T-helper 17 cell (primary cell): ENCODE results near the gene PDZRN4. TPM values are rescaled to one million over a fixed set of nuclear protein-coding genes. Genes with fewer than 3 reads are reported as not detected.

Experiments used
- ATAC-seq: fragments of 150-1000 bp; cut with Tn5 transposase; 2 replicates; pipeline ENCODE4 v1.10.0; 2021; ENCODE audit warnings: mild to moderate bottlenecking, moderate library complexity
- DNase-seq, 3 donors: peaks; one replicate each; pipeline versions ENCODE4 v3.0.0 to v3.0.0-alpha.2; 2020 to 2021
- H3K9me3 ChIP-seq: one replicate; pipeline ENCODE4 v1.7.0; 2013; ENCODE audit warnings: low read length, mild to moderate bottlenecking; ENCODE audit not compliant: control insufficient read depth, poor library complexity, severe bottlenecking
- H3K27ac Mint-ChIP-seq: one replicate; pipeline ENCODE4 v1.8.0; 2022; ENCODE audit warnings: mild to moderate bottlenecking, moderate library complexity, mixed read lengths
- H3K27me3 Mint-ChIP-seq: one replicate; pipeline ENCODE4 v1.8.0; 2022; ENCODE audit warnings: mixed read lengths
- H3K36me3 Mint-ChIP-seq: one replicate; pipeline ENCODE4 v1.8.0; 2022; ENCODE audit warnings: low read depth, mixed read lengths
- H3K4me1 Mint-ChIP-seq: one replicate; pipeline ENCODE4 v1.8.0; 2022; ENCODE audit warnings: mild to moderate bottlenecking, mixed read lengths
- H3K4me3 Mint-ChIP-seq: one replicate; pipeline ENCODE4 v1.8.0; 2022; ENCODE audit warnings: mild to moderate bottlenecking, moderate library complexity, mixed read lengths
- total RNA-seq, 4 donors: library from RNA in 2 of 4; stranded (reverse) in 2 of 4; gene quantifications; one replicate each; pipeline ENCODE4 v1.2.3 and lab custom pipeline; 2022 to 2026

Gene PDZRN4
- total RNA-seq, 2 donors from 2014 or later: not detected

GRCh38 chr12:41437563-41437962, 249.4 kb downstream of the PDZRN4 start:
- no peak for ATAC-seq
- Mint-ChIP-seq H3K4me1 (no peaks in the 10 kb centered on the region), H3K4me3 (no peak overlapping the region), H3K27me3 (peaks cover 2% of the 10 kb centered on the region), H3K27ac (no peak overlapping the region), H3K36me3 (no peaks in the 10 kb centered on the region)
- no peaks in the 10 kb centered on the region for H3K9me3 ChIP-seq
- no peak for DNase-seq

DNA sequence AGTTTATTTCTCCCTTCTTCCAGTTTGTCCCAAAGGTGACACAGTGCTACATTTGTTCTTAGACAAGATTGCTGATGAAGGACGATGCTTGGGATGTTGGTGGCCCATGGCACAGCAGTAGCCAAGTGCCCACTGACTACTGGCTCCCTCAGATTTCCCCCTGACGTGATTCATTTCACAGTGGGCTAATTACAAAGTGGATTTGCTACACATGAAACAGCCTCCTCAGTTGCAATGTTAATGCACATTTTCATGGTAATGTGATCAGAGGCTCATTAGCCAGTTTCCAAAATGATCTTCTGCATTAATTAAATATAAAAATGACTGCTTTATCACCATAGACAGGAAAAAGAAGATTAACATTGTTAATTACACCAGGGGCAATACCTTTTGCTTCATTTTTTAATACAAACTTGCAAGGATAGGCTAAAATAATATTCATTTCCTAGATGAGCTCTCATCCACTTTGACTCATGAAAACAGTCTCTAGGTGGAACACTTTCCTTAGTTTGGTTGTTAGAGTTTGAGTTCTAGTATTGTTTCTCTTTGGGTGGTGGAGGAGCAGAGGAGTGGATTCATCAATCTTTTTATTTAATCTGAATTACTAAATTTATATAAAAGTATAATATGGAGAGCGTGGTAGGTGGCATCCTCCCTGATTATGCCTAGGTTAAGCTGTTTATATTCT, 250.9 kb downstream of the PDZRN4 start:
- H3K27me3 Mint-ChIP-seq: no peaks in the 10 kb centered on the region
- no peak for ATAC-seq
- H3K4me3 Mint-ChIP-seq: no peak overlapping the region

GRCh38 chr12:41439801-41440200, 251.7 kb downstream of the PDZRN4 start:
- no peaks in the 10 kb centered on the region for H3K27me3 Mint-ChIP-seq
- no peak for ATAC-seq

More for the DNA sequence above, 250.9 kb downstream of the PDZRN4 start:
- H3K36me3 Mint-ChIP-seq: no peaks in the 10 kb centered on the region
- no peak for DNase-seq
- H3K4me1 Mint-ChIP-seq: no peaks in the 10 kb centered on the region
- no peaks in the 10 kb centered on the region for H3K9me3 ChIP-seq
- no peak overlapping the region for H3K27ac Mint-ChIP-seq

DNA sequence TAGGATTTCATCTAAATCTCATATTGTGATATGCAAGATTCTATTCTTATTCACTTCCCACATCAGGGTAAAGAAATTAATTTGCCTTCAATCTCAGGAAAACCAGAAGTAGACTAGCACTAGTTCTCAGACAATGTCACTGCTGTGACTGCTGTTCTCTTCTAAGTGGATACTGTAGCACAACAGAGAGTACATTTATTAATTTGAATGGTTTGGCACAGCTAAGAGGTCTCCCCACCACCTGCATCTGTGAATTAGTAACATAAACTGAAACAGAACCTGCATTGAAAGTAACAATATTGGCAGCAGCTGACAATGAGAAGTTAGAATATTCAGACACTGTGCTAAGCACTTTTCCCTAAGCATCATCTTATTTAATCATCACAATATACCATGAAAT, 253.1 kb downstream of the PDZRN4 start:
- no peaks in the 10 kb centered on the region for H3K36me3 Mint-ChIP-seq
- no peak overlapping the region for H3K4me3 Mint-ChIP-seq
- no peak for ATAC-seq
- DNase-seq: no peak
- H3K27me3 Mint-ChIP-seq: no peaks in the 10 kb centered on the region
- no peaks in the 10 kb centered on the region for H3K9me3 ChIP-seq
- no peaks in the 10 kb centered on the region for H3K4me1 Mint-ChIP-seq
- H3K27ac Mint-ChIP-seq: no peak overlapping the region

More at GRCh38 chr12:41439801-41440200, 251.7 kb downstream of the PDZRN4 start:
- H3K4me3 Mint-ChIP-seq: no peak overlapping the region
- no peaks in the 10 kb centered on the region for H3K4me1 Mint-ChIP-seq
- DNase-seq: no peak
- no peaks in the 10 kb centered on the region for H3K9me3 ChIP-seq
- H3K27ac Mint-ChIP-seq: no peak overlapping the region
- no peaks in the 10 kb centered on the region for H3K36me3 Mint-ChIP-seq

GRCh38 chr12:41442896-41443295, 254.8 kb downstream of the PDZRN4 start:
- H3K4me3 Mint-ChIP-seq: no peak overlapping the region
- H3K9me3 ChIP-seq: no peaks in the 10 kb centered on the region
- H3K27me3 Mint-ChIP-seq: peaks cover 6% of the 10 kb centered on the region
- H3K4me1 Mint-ChIP-seq: no peaks in the 10 kb centered on the region
- H3K36me3 Mint-ChIP-seq: no peaks in the 10 kb centered on the region
- H3K27ac Mint-ChIP-seq: no peak overlapping the region
- ATAC-seq (no peak), DNase-seq (no peak)

DNA sequence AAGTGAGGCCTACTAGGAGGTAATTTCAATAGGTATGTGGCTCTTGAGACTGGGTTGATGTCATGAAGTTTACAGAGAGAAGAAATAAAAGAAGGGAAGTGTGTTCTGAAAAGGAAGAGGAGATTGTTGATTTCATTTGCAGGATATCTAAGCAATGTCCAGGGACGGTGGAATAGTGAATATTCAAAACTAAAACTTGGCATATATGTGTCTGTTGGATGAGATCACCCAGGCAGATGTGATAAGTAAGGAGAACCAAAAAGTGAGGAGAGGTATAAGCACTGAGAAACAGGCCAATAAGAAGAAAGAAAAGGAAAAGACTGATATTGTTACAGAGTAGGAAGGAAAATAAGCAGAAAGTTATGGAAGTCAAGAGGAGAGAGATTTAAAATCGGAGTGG, 255.6 kb downstream of the PDZRN4 start:
- Mint-ChIP-seq H3K27ac (no peak overlapping the region), H3K27me3 (peaks cover 13% of the 10 kb centered on the region), H3K4me3 (no peak overlapping the region), H3K36me3 (no peaks in the 10 kb centered on the region), H3K4me1 (no peaks in the 10 kb centered on the region)
- ATAC-seq (no peak), DNase-seq (no peak)
- no peaks in the 10 kb centered on the region for H3K9me3 ChIP-seq

DNA sequence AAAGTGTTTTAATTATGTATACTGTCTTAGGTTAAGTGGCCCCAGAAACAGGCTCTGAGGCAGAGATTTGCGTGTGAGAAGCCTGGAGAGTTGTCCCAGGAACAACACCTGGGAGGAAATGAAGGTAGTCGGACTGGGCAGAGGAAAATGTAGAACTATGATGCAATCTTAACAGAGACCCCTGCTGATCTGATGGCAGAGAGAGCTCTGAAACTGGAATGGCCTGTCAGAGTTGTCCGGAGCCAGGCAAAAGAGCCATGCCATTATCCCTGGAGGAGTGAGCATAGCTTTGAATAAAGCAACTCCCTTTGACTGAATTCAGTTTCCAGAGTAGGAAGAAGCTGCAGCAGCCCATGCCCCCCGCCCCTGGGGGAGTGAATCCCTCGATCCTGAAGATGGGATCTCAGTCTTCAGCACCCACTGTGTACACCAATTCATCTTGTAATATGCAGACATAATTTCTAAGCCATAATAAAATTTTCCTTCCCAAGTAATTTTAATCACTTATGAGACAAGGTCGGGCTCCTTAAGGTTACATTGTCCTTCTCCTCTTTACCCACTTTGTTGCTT, 264.8 kb downstream of the PDZRN4 start:
- no peaks in the 10 kb centered on the region for H3K4me1 Mint-ChIP-seq
- H3K36me3 Mint-ChIP-seq: no peaks in the 10 kb centered on the region
- no peaks in the 10 kb centered on the region for H3K9me3 ChIP-seq
- DNase-seq (no peak), ATAC-seq (no peak)
- no peak overlapping the region for H3K4me3 Mint-ChIP-seq
- no peak overlapping the region for H3K27ac Mint-ChIP-seq
- peaks cover 20% of the 10 kb centered on the region for H3K27me3 Mint-ChIP-seq

DNA sequence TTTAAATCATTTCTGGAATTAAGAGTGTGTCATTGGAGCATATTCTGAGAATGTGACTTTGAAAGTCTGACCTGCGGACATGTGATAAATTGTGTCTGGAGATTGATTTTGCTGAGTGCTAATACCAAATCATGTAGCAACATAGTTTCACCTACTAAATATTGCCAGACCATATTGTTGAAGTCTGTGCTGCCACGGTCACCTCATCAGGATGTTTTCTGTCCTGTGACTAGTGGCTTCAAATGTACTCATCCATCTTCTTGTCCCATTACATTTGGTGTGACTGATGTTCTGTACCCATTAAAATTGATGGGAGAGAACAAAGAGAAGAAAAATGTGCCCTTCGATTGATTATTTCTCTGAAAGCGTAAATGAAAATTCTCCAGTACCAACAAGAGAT, 265.3 kb downstream of the PDZRN4 start:
- no peaks in the 10 kb centered on the region for H3K9me3 ChIP-seq
- Mint-ChIP-seq H3K4me1 (no peaks in the 10 kb centered on the region), H3K27me3 (peaks cover 15% of the 10 kb centered on the region), H3K36me3 (no peaks in the 10 kb centered on the region), H3K27ac (no peak overlapping the region), H3K4me3 (no peak overlapping the region)
- ATAC-seq (no peak), DNase-seq (no peak)

- Mint-ChIP-seq H3K4me3 (no peak overlapping the region), H3K27ac (no peak overlapping the region)
Observed at GRCh38 chr12:41459111-41459905, 271.2 kb downstream of the PDZRN4 start.

DNA sequence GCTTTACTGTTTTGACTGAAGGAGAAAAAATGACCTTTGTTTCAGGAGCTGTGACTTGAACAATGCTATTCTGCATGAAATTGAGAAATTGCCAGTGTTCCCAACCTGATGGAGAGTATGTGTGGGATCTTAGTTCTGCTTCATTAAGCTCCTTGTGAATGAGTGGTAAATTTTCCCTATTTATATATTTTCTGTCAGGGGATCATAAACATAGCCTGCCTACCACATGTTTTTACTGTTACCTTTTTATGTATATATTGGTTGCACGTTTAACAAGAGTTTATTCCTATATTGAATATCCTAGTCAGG, 271.7 kb downstream of the PDZRN4 start:
- no peaks in the 10 kb centered on the region for H3K9me3 ChIP-seq
- no peak overlapping the region for H3K4me3 Mint-ChIP-seq
- ATAC-seq: no peak
- no peaks in the 10 kb centered on the region for H3K36me3 Mint-ChIP-seq
- H3K27me3 Mint-ChIP-seq: no peaks in the 10 kb centered on the region
- no peaks in the 10 kb centered on the region for H3K4me1 Mint-ChIP-seq
- H3K27ac Mint-ChIP-seq: no peak overlapping the region
- DNase-seq: no peak

More at GRCh38 chr12:41459111-41459905, 271.2 kb downstream of the PDZRN4 start:
- ATAC-seq (no peak), DNase-seq (no peak)
- no peaks in the 10 kb centered on the region for H3K9me3 ChIP-seq
- Mint-ChIP-seq H3K27me3 (no peaks in the 10 kb centered on the region), H3K36me3 (no peaks in the 10 kb centered on the region), H3K4me1 (no peaks in the 10 kb centered on the region)

GRCh38 chr12:41460906-41461305, 272.8 kb downstream of the PDZRN4 start:
- ATAC-seq: no peak
- no peak overlapping the region for H3K4me3 Mint-ChIP-seq
- no peaks in the 10 kb centered on the region for H3K36me3 Mint-ChIP-seq
- H3K27ac Mint-ChIP-seq: no peak overlapping the region
- H3K27me3 Mint-ChIP-seq: no peaks in the 10 kb centered on the region
- H3K9me3 ChIP-seq: no peaks in the 10 kb centered on the region
- no peaks in the 10 kb centered on the region for H3K4me1 Mint-ChIP-seq
- no peak for DNase-seq

DNA sequence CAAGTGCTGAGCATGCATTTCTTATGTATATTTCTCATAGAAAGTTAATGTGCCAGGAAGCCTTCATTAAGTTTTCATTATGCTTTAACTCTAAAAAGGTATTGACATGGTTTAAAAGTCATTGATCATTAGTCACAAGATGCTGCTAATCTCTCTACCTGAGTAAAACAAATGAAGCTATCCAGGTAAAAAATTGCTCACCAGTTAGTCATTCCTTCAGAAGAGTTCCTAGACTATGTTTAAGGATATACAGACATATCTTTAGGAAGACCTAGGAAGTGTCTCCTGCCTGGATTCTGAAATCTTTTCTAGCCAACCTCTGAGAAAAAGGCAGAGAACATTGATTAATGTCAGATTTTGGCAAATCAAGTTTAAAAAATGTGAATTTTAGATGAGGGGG, 274.2 kb downstream of the PDZRN4 start:
- H3K27ac Mint-ChIP-seq: no peak overlapping the region
- no peaks in the 10 kb centered on the region for H3K9me3 ChIP-seq
- no peaks in the 10 kb centered on the region for H3K4me1 Mint-ChIP-seq
- H3K4me3 Mint-ChIP-seq: no peak overlapping the region
- no peak for ATAC-seq
- H3K27me3 Mint-ChIP-seq: peaks cover 4% of the 10 kb centered on the region
- no peak for DNase-seq
- H3K36me3 Mint-ChIP-seq: no peaks in the 10 kb centered on the region

GRCh38 chr12:41465526-41465925, 277.4 kb downstream of the PDZRN4 start:
- DNase-seq (no peak), ATAC-seq (no peak)
- H3K27ac Mint-ChIP-seq: no peak overlapping the region
- no peaks in the 10 kb centered on the region for H3K4me1 Mint-ChIP-seq
- H3K36me3 Mint-ChIP-seq: no peaks in the 10 kb centered on the region
- H3K9me3 ChIP-seq: no peaks in the 10 kb centered on the region
- no peak overlapping the region for H3K4me3 Mint-ChIP-seq
- peaks cover 10% of the 10 kb centered on the region for H3K27me3 Mint-ChIP-seq
